ENCODE results near the gene PPP1R12B.

DNA sequence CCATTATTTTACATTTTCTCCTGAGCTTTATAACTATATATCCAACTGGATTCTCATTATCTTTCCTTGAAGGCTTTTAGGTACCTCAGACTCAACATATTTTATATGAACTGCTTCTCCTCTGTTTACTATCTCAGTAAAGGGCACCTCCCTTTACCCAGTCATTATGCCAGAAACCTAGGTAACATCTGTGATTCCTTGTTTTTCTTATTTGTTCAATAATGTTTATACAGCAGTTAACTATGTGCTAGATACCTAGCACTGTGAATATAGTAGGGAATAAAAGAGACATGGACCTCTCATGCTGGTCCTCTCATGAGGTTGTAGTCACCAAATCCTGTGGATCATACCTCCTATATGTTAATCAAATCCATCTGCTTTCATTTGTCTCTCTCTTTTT is 25.6 kb downstream of the PPP1R12B start:
- TF ChIP-seq, protein P1, sequence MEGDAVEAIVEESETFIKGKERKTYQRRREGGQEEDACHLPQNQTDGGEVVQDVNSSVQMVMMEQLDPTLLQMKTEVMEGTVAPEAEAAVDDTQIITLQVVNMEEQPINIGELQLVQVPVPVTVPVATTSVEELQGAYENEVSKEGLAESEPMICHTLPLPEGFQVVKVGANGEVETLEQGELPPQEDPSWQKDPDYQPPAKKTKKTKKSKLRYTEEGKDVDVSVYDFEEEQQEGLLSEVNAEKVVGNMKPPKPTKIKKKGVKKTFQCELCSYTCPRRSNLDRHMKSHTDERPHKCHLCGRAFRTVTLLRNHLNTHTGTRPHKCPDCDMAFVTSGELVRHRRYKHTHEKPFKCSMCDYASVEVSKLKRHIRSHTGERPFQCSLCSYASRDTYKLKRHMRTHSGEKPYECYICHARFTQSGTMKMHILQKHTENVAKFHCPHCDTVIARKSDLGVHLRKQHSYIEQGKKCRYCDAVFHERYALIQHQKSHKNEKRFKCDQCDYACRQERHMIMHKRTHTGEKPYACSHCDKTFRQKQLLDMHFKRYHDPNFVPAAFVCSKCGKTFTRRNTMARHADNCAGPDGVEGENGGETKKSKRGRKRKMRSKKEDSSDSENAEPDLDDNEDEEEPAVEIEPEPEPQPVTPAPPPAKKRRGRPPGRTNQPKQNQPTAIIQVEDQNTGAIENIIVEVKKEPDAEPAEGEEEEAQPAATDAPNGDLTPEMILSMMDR (conservative IDR thresholded peaks at IDR 0.05 in 1 of 2, IDR thresholded peaks at IDR 0.05 in 1 of 2; ENCODE audit: low read depth in 1 of 2, low read length in 2 of 2), result no peak
- no peak for TF ChIP-seq EZH2 (IDR thresholded peaks at IDR 0.05; ENCODE audit: low read length, missing control alignments)
